Fibroblast of skin of scalp (primary cell): Measurements from ENCODE around the gene CLASP1. TPM values are rescaled to one million over a fixed set of nuclear protein-coding genes. Genes with fewer than 3 reads are reported as not detected.
A peak's percentile ranks its signal among the peaks of the same experiment; 100 is the strongest.
"Not testable (repeated sequence)": the region's sequence is repeated elsewhere in the genome, so short reads cannot be mapped to it uniquely, and the experiment has no call there.

Experiments used
- DNase-seq: peaks from one replicate; pipeline ENCODE4 v3.0.0-alpha.2; 2013
- polyA plus RNA-seq, 2 experiments: library from polyadenylated mRNA; unstranded; fragments of 120-200 nt; gene quantifications; one replicate each; pipeline ENCODE4 v1.2.1, GENCODE V29; 2013; ENCODE audit not compliant: insufficient read length in 2 of 2

The CLASP1 gene
- 24.4 TPM for polyA plus RNA-seq (2013, experiment 1 of 2; ENCODE audit: insufficient read length)
- polyA plus RNA-seq (2013, experiment 2 of 2; ENCODE audit: insufficient read length) = 25.6 TPM

- no peak for DNase-seq
These were observed at the start of gene CLASP1 for GRCh38 chr2:121649149-121649595. Gene CLASP1, minus strand, starts transcription at chr2:121649462. Its CDS starts 43,567 bp downstream, at chr2:121605895.

DNA sequence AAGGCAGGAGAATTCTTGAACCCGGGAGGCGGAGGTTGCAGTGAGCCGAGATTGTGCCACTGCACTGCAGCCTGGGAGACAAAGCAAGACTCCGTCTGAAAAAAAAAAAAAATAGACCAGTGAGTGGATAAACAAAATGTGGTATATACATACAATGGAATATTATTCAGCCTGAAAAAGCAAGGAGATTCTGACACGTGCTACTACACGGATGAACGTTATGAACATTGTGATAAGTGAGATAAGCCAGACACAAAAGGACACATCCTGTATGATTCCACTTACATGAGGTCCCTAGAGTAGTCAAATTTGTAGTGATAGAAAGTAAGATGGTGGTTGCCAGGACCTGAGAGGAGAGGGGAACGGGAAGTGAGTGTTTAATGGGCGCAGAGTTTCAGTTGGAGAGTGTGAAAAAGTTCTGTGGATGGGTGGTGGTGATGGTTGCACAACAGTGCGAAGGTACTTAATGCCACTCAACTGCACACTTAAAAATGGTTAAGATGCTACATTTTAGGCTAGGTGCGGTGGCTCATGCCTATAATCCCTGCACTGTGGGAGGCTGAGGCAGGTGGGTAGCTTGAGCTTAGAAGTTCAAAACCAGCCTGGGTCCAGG is 49.2 kb upstream of the CLASP1 start:
- no peak for DNase-seq

GRCh38 chr2:121697108-121697631 is 47.9 kb upstream of the CLASP1 start:
- no peak for DNase-seq

- no peak for DNase-seq
These were observed 47.2 kb upstream of the CLASP1 start for GRCh38 chr2:121696410-121696930.

GRCh38 chr2:121695171-121695451 is 45.8 kb upstream of the CLASP1 start:
- DNase-seq = no peak

GRCh38 chr2:121694398-121695170 is 45.3 kb upstream of the CLASP1 start:
- peak; percentile 53 for DNase-seq

- not testable (repeated sequence) for DNase-seq
These were observed 41.3 kb upstream of the CLASP1 start for GRCh38 chr2:121690572-121690971.

DNA sequence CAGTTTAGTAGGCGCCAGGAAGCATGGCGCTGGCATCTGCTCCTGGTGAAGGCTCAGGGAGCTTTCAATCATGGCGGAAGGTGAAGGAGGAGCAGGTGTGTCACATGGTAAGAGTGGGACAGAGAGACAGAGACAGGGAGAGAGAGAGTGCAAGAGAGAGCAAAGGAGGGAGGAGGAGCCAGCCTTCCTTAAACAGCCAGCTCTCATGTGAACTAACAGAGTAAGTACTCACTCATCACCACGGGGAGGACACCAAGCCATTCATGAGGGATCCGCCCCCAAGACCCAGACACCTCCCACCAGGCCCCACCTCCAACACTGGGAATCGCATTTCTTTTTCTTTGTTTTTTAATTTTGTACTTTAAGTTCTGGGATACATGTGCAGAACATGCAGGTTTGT is 40.8 kb upstream of the CLASP1 start:
- DNase-seq = no peak

DNA sequence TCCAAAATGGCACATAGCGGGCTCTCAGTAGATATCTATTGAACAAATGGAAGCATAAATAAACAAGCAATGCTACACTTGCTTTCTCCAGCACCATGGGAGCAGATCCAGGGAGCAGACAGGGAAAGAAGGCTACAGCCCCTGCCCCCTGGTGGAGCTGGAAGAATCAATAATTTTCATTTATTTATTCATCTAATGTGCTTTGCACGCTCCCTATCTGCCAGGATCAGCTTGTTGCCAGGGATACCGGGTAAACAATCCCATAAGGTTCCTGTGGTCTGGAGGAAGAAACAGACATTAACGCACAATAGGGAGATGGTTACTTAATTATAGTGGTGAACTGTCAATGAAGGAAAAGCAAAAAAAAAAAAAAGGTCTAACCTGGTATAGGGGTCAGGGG is 40.1 kb upstream of the CLASP1 start:
- peak; percentile 52 for DNase-seq

DNA sequence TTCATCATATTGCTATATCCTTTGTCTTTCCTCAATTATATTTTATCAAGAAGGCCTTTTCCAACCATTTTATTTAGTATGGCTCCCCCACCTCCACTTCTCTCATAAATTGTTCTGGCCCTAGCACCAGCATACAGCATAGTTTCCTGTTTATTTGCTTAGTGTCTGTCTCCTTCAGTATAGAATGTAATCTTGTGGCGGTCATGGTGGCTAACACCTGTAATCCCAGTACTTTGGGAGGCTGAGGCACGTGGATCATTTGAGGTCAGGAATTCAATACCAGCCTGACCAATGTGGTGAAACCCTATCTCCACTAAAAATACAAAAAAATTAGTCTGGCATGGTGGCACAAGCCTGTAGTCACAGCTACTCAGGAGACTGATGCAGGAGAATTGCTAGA is 39.6 kb upstream of the CLASP1 start:
- DNase-seq = no peak

- DNase-seq = no peak
These were observed 37.6 kb upstream of the CLASP1 start for GRCh38 chr2:121686902-121687301.

DNA sequence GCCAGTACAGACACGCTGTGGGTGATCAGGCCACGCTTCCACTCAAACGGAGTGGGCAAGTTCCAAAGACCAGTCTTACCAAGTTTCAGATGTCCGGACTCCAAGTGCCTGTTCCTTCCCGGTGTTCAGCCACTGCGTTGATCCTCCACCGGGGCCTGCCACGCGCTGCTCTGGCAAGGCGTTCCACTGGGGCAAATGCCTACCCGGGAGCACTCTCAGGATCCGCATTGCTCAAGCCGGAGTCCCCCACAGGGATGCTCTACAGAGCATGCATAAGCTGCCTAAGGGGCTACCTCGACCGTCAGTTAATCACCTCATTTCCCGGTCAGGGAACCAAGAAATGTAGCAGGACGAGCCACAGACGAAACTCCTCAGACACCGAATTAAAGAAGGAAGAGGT is 37.0 kb upstream of the CLASP1 start:
- no peak for DNase-seq

DNA sequence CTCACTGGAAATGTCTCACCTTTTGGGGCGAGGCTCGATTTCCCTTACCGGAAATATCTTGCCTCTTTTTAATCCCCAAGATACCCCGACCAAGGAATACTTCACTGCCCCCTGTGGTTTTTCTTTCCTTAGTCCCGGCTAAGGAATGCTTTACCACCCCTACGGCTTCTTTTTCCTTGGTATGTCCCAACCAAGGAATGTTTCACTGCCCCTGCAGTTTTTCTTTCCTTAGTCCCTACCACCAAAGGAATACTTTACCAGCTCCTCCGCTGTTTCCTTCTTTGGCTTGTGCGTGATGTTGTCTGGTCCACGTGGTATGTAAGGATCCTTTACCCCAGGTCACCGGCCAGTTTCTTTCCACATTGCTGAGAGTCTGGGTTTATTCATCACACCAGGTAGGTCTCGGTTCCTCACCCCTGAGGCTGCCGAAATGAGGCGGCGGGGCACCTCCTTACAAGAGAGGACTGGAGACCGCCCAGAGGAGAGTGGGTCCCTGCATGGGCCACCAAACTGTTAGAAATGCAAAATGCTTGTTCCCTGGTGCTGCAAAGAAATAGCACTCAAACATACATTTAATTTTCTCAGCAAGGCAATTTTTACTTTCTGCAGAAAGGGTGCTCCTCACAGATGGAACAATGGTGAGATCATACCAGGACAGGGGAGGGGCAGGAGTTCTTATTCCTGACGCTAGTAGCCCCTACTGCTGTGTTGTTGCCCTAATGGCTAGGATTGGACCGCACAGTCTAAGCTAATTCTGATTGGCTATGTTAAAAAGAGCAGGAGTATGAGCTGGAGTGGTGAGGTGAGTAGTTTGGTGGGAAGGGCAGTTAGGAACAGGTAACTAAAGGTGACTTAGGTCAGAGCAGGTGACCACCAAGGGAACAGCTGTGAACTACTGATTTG is 33.4 kb upstream of the CLASP1 start:
- no peak for DNase-seq

DNA sequence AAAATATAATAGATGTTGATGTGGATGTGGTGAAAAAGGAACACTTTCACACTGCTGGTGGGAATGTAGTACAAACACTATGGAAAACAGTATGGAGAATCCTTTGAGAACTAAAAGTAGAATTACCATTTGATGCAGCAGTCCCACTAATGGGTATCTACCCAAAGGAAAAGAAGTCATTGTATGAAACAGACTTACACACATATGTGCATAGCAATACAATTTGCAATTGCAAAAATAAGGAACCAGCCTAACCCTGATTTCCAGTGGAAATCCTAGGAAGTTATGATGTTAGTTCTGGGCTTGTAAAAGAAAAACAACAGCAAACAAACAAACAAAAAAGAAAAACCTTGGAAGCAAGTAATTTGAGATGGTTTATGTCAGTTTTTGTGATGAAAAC is 28.6 kb upstream of the CLASP1 start:
- no peak for DNase-seq

DNA sequence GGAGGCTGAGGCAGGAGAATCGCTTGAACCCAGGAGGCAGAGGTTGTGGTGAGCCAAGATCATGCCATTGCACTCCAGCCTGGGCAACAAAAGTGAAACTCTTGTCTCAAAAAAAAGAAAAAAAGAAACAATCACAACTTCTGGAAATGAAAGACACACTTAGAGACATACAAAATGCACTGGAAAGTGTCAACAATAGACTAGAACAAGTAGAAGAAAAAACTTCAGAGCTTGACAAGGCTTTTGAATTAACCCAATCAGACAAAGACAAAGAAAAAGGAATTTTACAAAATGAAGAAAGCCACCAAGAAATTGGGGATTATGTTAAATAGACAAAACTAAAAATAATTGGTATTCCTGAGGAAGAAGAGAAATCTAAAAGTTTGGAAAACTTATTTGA is 22.4 kb upstream of the CLASP1 start:
- DNase-seq = not testable (repeated sequence)

- DNase-seq = no peak
These were observed 20.9 kb upstream of the CLASP1 start for GRCh38 chr2:121670181-121670580.

DNA sequence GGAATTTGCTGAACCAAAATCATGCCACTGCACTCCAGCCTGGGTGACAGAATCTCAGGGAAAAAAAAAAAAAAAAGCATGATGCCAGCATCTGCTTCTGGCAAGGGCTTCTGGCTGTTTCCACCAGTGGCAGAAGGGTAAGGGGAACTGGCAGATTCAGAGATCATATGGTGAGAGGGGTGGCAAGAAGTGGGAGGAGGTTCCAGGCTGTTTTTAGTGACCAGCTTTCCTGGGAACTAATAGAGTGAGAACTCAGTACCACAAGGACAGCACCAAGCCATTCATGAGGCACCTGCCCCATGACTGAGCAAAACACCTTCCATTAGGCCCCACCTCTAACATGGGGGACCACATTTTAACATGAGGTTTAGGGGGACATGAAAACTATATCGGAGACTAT is 18.4 kb upstream of the CLASP1 start:
- no peak for DNase-seq

GRCh38 chr2:121666042-121666441 is 16.8 kb upstream of the CLASP1 start:
- DNase-seq = no peak

- DNase-seq = no peak
These were observed 16.2 kb upstream of the CLASP1 start for GRCh38 chr2:121665504-121665903.

GRCh38 chr2:121664713-121665112 is 15.5 kb upstream of the CLASP1 start:
- no peak for DNase-seq

DNA sequence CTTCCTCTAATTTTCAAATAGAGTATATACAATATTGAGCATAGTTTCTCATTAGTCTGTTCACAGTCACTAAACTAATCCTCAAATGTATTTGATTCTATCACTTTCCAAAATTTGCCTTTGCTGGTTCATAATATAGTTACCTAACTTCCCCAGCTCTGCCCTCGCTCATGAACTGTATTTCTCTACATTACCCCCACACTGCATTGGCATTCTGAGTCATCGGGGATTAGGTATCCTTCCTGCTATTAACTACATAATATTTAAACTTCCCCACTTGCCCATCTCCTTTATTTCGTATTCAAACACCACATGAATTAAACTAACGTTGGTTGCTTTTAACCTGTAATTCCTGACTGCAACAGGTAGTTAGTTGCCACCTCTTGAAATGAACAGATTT is 14.8 kb upstream of the CLASP1 start:
- DNase-seq = no peak

DNA sequence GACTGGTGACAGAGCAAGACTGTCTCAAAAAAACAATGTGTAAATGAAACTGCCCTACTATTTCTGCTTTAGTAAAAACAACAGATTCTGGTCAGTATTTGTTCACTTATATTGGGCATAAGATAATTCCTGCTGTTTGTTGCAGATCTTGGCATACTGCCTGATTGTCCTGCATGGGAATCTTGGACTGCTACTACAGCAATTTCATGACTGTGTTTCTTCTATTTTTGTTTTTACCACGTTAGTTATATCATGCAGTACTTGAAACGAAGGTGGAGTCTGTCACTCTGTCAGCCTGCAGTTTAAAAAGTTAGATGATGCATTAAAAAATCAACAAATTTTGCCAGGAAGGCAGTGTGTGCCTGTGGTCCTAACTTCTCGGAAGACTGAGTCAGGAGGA is 14.2 kb upstream of the CLASP1 start:
- DNase-seq = no peak

- no peak for DNase-seq
These were observed 13.4 kb upstream of the CLASP1 start for GRCh38 chr2:121662656-121663055.
